ENCODE data around the gene COG5.

- TF ChIP-seq, protein P1, sequence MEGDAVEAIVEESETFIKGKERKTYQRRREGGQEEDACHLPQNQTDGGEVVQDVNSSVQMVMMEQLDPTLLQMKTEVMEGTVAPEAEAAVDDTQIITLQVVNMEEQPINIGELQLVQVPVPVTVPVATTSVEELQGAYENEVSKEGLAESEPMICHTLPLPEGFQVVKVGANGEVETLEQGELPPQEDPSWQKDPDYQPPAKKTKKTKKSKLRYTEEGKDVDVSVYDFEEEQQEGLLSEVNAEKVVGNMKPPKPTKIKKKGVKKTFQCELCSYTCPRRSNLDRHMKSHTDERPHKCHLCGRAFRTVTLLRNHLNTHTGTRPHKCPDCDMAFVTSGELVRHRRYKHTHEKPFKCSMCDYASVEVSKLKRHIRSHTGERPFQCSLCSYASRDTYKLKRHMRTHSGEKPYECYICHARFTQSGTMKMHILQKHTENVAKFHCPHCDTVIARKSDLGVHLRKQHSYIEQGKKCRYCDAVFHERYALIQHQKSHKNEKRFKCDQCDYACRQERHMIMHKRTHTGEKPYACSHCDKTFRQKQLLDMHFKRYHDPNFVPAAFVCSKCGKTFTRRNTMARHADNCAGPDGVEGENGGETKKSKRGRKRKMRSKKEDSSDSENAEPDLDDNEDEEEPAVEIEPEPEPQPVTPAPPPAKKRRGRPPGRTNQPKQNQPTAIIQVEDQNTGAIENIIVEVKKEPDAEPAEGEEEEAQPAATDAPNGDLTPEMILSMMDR (conservative IDR thresholded peaks at IDR 0.05; ENCODE audit: low read depth in 2 of 2), result no peak
- TF ChIP-seq EZH2phosphoT487 (IDR thresholded peaks at IDR 0.05; ENCODE audit: unreplicated experiment) (no peak), JUNB (IDR thresholded peaks at IDR 0.05; ENCODE audit: unreplicated experiment) (no peak), POLR2AphosphoS5 (IDR thresholded peaks at IDR 0.05; ENCODE audit: low read depth) (no peak), EZH2 (IDR thresholded peaks at IDR 0.05; ENCODE audit: low read depth, unreplicated experiment) (no peak)
Observed at GRCh38 chr7:107538001-107538400, 25.7 kb downstream of the COG5 start.
